ENCODE results near the gene RAB31.
"Not testable (repeated sequence)": the region's sequence is repeated elsewhere in the genome, so short reads cannot be mapped to it uniquely, and the experiment has no call there.

The RAB31 gene

DNA sequence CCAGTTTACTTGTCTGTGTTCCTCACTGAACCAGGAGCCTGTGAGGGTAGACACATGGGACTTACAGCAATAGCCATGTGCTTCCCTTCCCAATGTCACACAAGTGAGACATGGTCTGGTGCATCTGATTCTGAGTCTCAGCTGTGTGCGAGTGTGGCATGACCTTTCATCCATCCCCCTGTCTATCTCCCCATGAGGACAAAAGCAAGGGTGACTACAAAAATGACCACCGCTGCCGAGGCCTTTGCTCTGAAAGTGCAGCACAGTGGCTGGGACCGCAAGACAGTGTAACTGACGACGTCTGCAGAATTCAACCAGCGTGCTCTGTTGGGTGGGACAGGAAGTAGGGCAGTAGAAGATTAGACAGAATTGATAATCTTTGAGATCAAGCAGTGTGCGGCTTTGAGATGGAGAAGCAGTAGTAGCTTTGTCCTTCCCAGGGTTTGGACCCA lies 50.5 kb downstream of the RAB31 start:
- DNase-seq (ENCODE audit: low read depth), result no peak

DNA sequence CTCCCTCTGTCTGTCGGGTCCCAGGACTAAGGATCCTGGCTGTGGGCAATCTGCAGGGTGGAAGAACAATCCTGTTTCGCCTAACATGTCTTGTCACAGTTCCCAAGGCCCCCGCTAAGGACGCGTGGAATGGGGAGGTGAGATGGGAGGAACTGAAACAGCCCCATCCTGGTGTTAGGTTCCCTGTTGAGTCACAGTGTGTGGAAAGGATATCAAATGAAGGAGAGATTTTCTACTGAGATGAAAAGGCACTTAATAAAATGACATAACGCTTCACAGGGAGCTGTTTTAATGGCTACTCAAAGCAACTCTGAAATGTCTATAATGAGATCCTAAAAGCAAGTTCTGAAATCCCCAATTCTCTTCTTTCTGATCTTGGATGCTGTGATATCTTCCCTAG lies 52.5 kb downstream of the RAB31 start:
- DNase-seq (ENCODE audit: low read depth), result no peak

DNA sequence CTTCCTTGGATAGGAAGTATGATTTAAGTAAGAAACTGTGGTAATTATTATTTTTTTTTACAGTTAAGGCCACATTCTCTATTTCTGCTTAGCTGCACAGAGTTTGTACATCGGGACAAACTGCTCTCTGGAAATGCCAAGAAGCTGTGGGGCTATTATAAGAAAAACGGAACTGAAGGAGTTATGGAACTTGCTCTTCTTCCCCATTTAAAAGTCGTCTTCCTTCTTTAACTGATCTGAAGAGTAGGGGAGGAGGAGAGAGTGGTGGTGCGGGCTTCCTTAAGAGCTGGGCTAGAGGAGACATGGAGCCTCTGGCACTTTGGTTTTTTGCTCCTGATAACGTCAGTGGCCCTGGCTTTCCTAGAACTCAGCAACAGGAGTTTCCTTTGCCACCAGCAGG lies 54.4 kb downstream of the RAB31 start:
- DNase-seq (ENCODE audit: low read depth), result no peak

DNA sequence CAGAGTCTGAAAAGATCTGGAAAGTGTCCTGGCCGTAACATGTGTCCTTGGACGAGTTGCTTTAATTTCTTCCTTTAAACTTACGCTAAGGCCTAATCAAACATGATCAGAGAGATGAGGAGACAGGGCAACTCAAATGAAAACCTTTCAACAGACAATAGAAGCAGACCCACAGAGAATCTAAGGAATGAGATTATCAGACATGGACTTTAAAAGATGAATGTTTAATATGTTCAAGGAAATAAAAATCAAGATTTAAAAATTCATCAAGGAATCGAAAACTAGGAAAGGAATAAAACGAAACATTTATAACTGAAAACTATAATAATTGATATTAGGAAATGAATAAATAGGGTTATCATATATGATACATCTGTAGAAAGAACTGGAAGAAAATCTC lies 55.1 kb downstream of the RAB31 start:
- DNase-seq (ENCODE audit: low read depth), result no peak

DNA sequence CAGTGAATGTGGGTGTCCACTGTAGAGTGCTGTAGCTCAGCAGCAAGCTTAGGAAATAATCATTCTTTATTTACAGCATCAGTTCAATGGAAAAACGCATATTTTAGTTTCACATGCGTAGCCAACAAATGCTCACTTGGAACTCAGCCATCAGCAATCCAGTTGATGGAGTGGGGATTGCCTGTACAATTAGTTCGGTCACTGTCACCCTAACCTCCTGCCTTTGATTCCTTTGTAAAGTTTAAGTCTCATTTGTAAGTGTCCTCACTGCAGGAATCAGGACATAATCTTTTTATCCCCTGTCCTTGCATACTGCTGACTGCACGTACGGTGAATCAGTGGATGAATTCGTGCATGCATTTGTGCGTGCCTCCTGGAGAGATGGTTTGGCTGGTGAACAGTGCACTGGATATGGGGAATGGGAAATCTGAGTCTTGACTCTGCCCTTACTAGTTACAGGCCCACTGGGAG lies 55.9 kb downstream of the RAB31 start:
- no peak for DNase-seq (ENCODE audit: low read depth)

- DNase-seq (ENCODE audit: low read depth), result no peak
Observed at GRCh38 chr18:9765501-9765900, 57.4 kb downstream of the RAB31 start.

DNA sequence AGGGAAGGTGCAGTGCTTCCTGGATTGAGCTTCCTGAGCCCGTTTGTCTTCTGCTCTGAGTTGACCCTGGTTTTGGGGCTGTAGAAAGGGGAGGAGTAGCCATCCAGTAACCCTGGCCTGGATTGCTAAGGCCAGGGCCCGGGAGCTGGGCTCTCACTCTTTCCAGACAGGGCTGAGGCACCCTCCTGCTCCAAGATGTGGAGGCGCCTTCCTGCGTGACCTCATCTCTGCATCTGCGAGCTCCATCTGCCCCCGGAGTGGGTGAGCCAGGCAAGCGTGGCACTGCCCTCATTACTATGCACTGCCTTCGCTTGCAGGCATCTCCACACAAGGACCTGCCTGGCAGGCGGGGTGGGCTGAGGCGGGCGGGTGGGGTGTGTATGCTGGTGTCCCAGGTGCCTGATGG lies 58.0 kb downstream of the RAB31 start:
- no peak for DNase-seq (ENCODE audit: low read depth)

- DNase-seq (ENCODE audit: low read depth), result no peak
Observed at GRCh38 chr18:9766740-9767139, 58.6 kb downstream of the RAB31 start.

- DNase-seq (ENCODE audit: low read depth), result not testable (repeated sequence)
Observed at GRCh38 chr18:9768071-9768691, 60.1 kb downstream of the RAB31 start.

- not testable (repeated sequence) for DNase-seq (ENCODE audit: low read depth)
Observed at GRCh38 chr18:9770111-9770510, 62.0 kb downstream of the RAB31 start.

- DNase-seq (ENCODE audit: low read depth), result peak; percentile 3
Observed at GRCh38 chr18:9771261-9771976, 63.3 kb downstream of the RAB31 start.

DNA sequence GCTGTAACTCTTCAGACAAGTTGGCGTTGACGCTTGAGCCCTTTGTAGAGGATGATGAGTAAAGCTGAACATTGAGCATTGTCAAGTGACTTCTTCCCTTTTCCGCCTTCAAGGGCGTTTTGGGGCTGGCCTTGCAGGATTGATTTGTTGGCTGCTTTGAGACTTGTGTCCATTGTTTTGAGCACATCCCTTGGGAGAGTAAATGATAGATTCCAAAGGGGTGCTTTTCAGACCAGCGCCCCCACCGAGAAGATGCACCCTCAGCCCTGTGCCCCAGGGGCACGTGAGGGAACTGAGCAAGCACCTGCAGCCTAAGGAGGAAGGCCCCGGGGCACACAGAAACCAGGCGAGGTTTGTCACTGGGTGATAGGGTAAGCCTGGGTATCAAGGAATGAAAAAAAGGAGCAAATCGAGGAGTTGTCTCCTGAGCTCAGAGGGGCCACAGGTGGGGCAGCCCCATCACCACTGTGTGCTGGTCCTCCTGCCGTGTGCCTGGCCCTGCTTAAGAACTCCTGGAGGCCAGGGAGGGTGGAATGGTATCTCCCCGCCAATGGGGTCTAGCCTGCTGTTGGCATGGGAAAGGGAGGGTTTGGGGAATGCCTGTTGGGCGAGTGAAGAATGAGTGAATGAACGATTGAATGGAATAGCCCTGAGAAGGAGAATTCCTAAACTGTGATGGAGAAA lies 64.0 kb downstream of the RAB31 start:
- DNase-seq (ENCODE audit: low read depth), result no peak

GRCh38 chr18:9772847-9773677 lies 65.0 kb downstream of the RAB31 start:
- DNase-seq (ENCODE audit: low read depth), result no peak

GRCh38 chr18:9774150-9774549 lies 66.0 kb downstream of the RAB31 start:
- DNase-seq (ENCODE audit: low read depth), result no peak

DNA sequence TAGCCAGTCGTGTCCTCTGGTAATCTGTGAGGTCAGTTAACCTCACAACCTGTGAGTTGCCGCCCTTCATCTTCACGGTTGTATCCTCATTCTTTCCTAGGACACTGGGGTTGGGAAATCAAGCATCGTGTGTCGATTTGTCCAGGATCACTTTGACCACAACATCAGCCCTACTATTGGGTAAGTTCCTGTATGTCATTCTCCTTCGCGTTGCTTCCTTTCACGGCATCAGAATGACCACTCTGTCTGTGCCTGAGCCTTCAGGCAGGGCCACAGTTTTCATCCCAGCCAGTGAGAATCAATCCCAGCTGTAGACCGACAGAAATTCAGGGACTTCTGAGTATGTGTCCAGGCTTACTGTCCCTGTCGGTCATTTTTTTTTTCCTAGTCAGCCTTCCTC lies 67.1 kb downstream of the RAB31 start:
- DNase-seq (ENCODE audit: low read depth), result no peak

GRCh38 chr18:9779630-9780029 lies 71.5 kb downstream of the RAB31 start:
- DNase-seq (ENCODE audit: low read depth), result no peak

GRCh38 chr18:9782073-9782857 lies 74.2 kb downstream of the RAB31 start:
- no peak for DNase-seq (ENCODE audit: low read depth)

GRCh38 chr18:9786631-9787030 lies 78.5 kb downstream of the RAB31 start:
- DNase-seq (ENCODE audit: low read depth), result no peak

DNA sequence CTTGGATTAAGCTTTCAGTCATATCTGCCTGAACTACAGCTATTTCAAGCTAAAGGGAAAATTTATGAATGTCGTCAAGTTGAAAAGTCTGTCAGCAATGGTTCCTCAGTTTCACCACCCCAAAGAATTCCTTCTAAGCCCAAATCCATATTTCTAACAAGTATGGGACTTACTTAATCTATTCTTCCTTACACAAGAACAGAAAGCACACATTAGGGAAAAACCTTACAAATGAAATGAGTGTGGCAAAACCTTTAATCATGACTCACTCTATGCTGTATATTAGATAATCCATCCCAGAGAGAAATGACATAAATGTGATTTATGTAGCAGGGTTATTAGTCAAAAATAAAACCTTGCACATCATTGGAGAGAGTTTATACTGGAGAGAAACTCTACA lies 78.9 kb downstream of the RAB31 start:
- no peak for DNase-seq (ENCODE audit: low read depth)

GRCh38 chr18:9787712-9788111 lies 79.6 kb downstream of the RAB31 start:
- no peak for DNase-seq (ENCODE audit: low read depth)

GRCh38 chr18:9788140-9788539 lies 80.0 kb downstream of the RAB31 start:
- no peak for DNase-seq (ENCODE audit: low read depth)

All from stimulated activated CD4-positive, alpha-beta T cell treated with anti-CD3 and anti-CD28 coated beads, Interleukin-2, amount 100 ng/mL, for 4 hours (primary cell).